GM23338 (cell line): Measurements from ENCODE around the gene MAP3K7CL. TPM values are rescaled to one million over a fixed set of nuclear protein-coding genes. Genes with fewer than 3 reads are reported as not detected.

Source experiments
- ATAC-seq: fragments of 200-7000 bp; cut with Tn5 transposase; 3 replicates; pipeline ENCODE4 v1.9.1; 2020
- DNase-seq: peaks from one replicate; pipeline ENCODE4 v3.0.0-alpha.2; 2015; ENCODE audit warnings: low spot score
- H2AFZ ChIP-seq: fragments of 200-600 bp; sonication (generic); 2 replicates; pipeline ENCODE4 v1.8.0; 2016; ENCODE audit warnings: antibody characterized with exemption, mild to moderate bottlenecking, moderate library complexity
- H3F3A ChIP-seq: fragments of 200-600 bp; sonication (generic); replicated peaks from 2 replicates; pipeline ENCODE4 v1.8.0; 2017; ENCODE audit warnings: antibody characterized with exemption, mixed run types, low read depth
- H3K27ac ChIP-seq: fragments of 200-600 bp; sonication (generic); 2 replicates; pipeline ENCODE4 v1.6.1; 2016; ENCODE audit warnings: low read depth
- H3K27me3 ChIP-seq: fragments of 200-600 bp; sonication (generic); 2 replicates; pipeline ENCODE4 v1.8.0; 2016; ENCODE audit warnings: mild to moderate bottlenecking, mixed run types, moderate library complexity; ENCODE audit not compliant: insufficient read depth
- H3K36me3 ChIP-seq: fragments of 200-600 bp; sonication (generic); 2 replicates; pipeline ENCODE4 v1.8.0; 2016; ENCODE audit warnings: mild to moderate bottlenecking; ENCODE audit not compliant: insufficient read depth
- H3K4me1 ChIP-seq: fragments of 200-600 bp; sonication (generic); 2 replicates; pipeline ENCODE4 v1.8.0; 2016; ENCODE audit warnings: mild to moderate bottlenecking, moderate library complexity; ENCODE audit not compliant: insufficient read depth
- H3K4me2 ChIP-seq: fragments of 200-600 bp; sonication (generic); 2 replicates; pipeline ENCODE4 v1.7.1; 2017; ENCODE audit warnings: mixed run types
- H3K4me3 ChIP-seq: fragments of 200-600 bp; sonication (generic); 2 replicates; pipeline ENCODE4 v1.6.1; 2016; ENCODE audit warnings: mixed run types
- H3K79me2 ChIP-seq: fragments of 200-600 bp; sonication (generic); replicated peaks from 2 replicates; pipeline ENCODE4 v1.8.0; 2017; ENCODE audit warnings: mild to moderate bottlenecking; ENCODE audit not compliant: insufficient read depth
- H3K9me2 ChIP-seq: fragments of 200-600 bp; sonication (generic); 2 replicates; pipeline ENCODE4 v1.8.0; 2017; ENCODE audit not compliant: insufficient read depth
- H4K20me1 ChIP-seq: fragments of 200-600 bp; sonication (generic); replicated peaks from 2 replicates; pipeline ENCODE4 v1.8.0; 2017; ENCODE audit warnings: mild to moderate bottlenecking; ENCODE audit not compliant: insufficient read depth
- H3K27ac Mint-ChIP-seq: 2 replicates; pipeline ENCODE4 v1.8.0; 2020; ENCODE audit warnings: inconsistent platforms, mild to moderate bottlenecking, moderate library complexity, mixed read lengths
- H3K27me3 Mint-ChIP-seq: 3 replicates; pipeline ENCODE4 v1.8.0; 2022; ENCODE audit warnings: low read depth, mild to moderate bottlenecking, moderate library complexity, mixed read lengths, inconsistent platforms; ENCODE audit not compliant: insufficient read depth, poor library complexity
- H3K36me3 Mint-ChIP-seq: 3 replicates; pipeline ENCODE4 v1.8.0; 2021; ENCODE audit warnings: low read depth, mild to moderate bottlenecking, inconsistent platforms, moderate library complexity, mixed read lengths
- H3K4me1 Mint-ChIP-seq: 3 replicates; pipeline ENCODE4 v1.8.0; 2020; ENCODE audit warnings: mild to moderate bottlenecking, inconsistent platforms, mixed read lengths
- H3K4me3 Mint-ChIP-seq: 3 replicates; pipeline ENCODE4 v1.8.0; 2021; ENCODE audit warnings: moderate library complexity, mild to moderate bottlenecking, inconsistent platforms, mixed read lengths
- H3K9me3 Mint-ChIP-seq: 3 replicates; pipeline ENCODE4 v1.8.0; 2020; ENCODE audit warnings: moderate library complexity, mild to moderate bottlenecking, inconsistent platforms, mixed read lengths
- CREB1 ChIP-seq: fragments of 250-450 bp; sonication (Bioruptor Pico); IDR thresholded peaks from 2 replicates; pipeline ENCODE4 v1.5.0; 2020; ENCODE audit warnings: low read depth, mild to moderate bottlenecking, moderate library complexity
- CTCF ChIP-seq, 2 experiments: fragments of 200-600 bp in 1 of 2; sonication (generic) in 1 of 2; conservative IDR thresholded peaks; 2 replicates each; pipeline versions ENCODE4 v1.5.1 to v1.6.1; 2016 to 2017; ENCODE audit warnings: antibody characterized with exemption in 2 of 2, low read depth in 2 of 2, mild to moderate bottlenecking in 2 of 2, moderate library complexity in 1 of 2
- EZH2 ChIP-seq: fragments of 200-600 bp; sonication (generic); IDR thresholded peaks from one replicate; pipeline ENCODE4 v1.8.0; 2017; ENCODE audit warnings: antibody characterized with exemption, mild to moderate bottlenecking, low read depth; ENCODE audit not compliant: unreplicated experiment
- EZH2phosphoT487 ChIP-seq: fragments of 200-600 bp; sonication (generic); IDR thresholded peaks from one replicate; pipeline ENCODE4 v1.8.1; 2018; ENCODE audit warnings: antibody characterized with exemption; ENCODE audit not compliant: unreplicated experiment
- NANOG ChIP-seq: IDR thresholded peaks from 2 replicates; pipeline ENCODE4 v1.6.1; 2016; ENCODE audit warnings: antibody characterized with exemption, borderline replicate concordance
- POLR2AphosphoS5 ChIP-seq: IDR thresholded peaks from 2 replicates; pipeline ENCODE4 v1.6.1; 2016; ENCODE audit warnings: antibody characterized with exemption, low read depth
- REST ChIP-seq: IDR thresholded peaks from one replicate; pipeline ENCODE4 v1.6.1; 2018; ENCODE audit warnings: antibody characterized with exemption; ENCODE audit not compliant: unreplicated experiment
- ZNF114 ChIP-seq: fragments of 250-450 bp; sonication (Bioruptor Pico); IDR thresholded peaks from 2 replicates; pipeline ENCODE4 v1.5.0; 2020; ENCODE audit warnings: mild to moderate bottlenecking, moderate library complexity
- ZNF331 ChIP-seq: fragments of 250-450 bp; sonication (Bioruptor Pico); IDR thresholded peaks from 2 replicates; pipeline ENCODE4 v1.5.0; 2020; ENCODE audit warnings: low read depth, mild to moderate bottlenecking, moderate library complexity
- ZNF462 ChIP-seq: fragments of 250-450 bp; sonication (Bioruptor Pico); IDR thresholded peaks from 2 replicates; pipeline ENCODE4 v1.5.0; 2020; ENCODE audit warnings: mild to moderate bottlenecking, moderate library complexity
- polyA plus RNA-seq: library from polyadenylated mRNA; unstranded; fragments of >200 nt; fragmentation: Nextera tagmentation; extraction: Ambion mirVana; gene quantifications from 2 replicates; pipeline ENCODE4 v1.2.1, GENCODE V29; 2016
- total RNA-seq: library from RNA; depleted of rRNA; stranded (reverse); fragments of >200 nt; shearing (Covaris generic); gene quantifications from 2 replicates; pipeline ENCODE4 v1.2.3, GENCODE V29; 2014

Gene MAP3K7CL
- total and polyA plus RNA-seq, 2 experiments from 2014 or later: 2.4 to 3.6 TPM

GRCh38 chr21:29187944-29188343 lies 57.5 kb downstream of the MAP3K7CL start:
- Histone ChIP-seq H3K27me3 (peaks cover 39% of the 10 kb centered on the region), H3K4me2 (no peak overlapping the region), H3K4me1 (peaks cover 3% of the 10 kb centered on the region), H4K20me1 (no peaks in the 10 kb centered on the region), H3K9me2 (no peaks in the 10 kb centered on the region), H3K27ac (no peak overlapping the region), H3K4me3 (no peak overlapping the region), H2AFZ (no peak overlapping the region), H3K79me2 (no peaks in the 10 kb centered on the region), H3F3A (no peaks in the 10 kb centered on the region), H3K36me3 (no peaks in the 10 kb centered on the region)
- no peak overlapping the region for H3K27ac Mint-ChIP-seq
- no peak overlapping the region for H3K4me3 Mint-ChIP-seq
- peaks cover 4% of the 10 kb centered on the region; the same call in 2 of the 3 replicates for H3K4me1 Mint-ChIP-seq
- DNase-seq: no peak
- H3K9me3 Mint-ChIP-seq: no peaks in the 10 kb centered on the region
- peaks cover 10% of the 10 kb centered on the region for H3K27me3 Mint-ChIP-seq
- no peak for ATAC-seq
- no peaks in the 10 kb centered on the region for H3K36me3 Mint-ChIP-seq
- TF ChIP-seq EZH2phosphoT487 (no peak), ZNF331 (CRISPR knock-in tag) (no peak), CREB1 (CRISPR knock-in tag) (no peak), CTCF (conservative IDR thresholded peaks at IDR 0.05; ENCODE audit: low read depth in 2 of 2) (no peak), NANOG (no peak)

- H3K27ac Mint-ChIP-seq: no peak overlapping the region
- Histone ChIP-seq H3K27ac (no peak overlapping the region), H3K9me2 (no peaks in the 10 kb centered on the region), H2AFZ (no peak overlapping the region), H3F3A (no peaks in the 10 kb centered on the region), H4K20me1 (no peaks in the 10 kb centered on the region), H3K4me3 (no peak overlapping the region), H3K4me2 (no peak overlapping the region), H3K79me2 (no peaks in the 10 kb centered on the region), H3K27me3 (peaks cover 25% of the 10 kb centered on the region), H3K36me3 (no peaks in the 10 kb centered on the region), H3K4me1 (peaks cover 17% of the 10 kb centered on the region)
- H3K4me1 Mint-ChIP-seq: peaks cover 12% of the 10 kb centered on the region; the same call in 2 of the 3 replicates
- H3K27me3 Mint-ChIP-seq: peaks cover 10% of the 10 kb centered on the region
- no peak for ATAC-seq
- TF ChIP-seq ZNF114 (CRISPR knock-in tag) (no peak), EZH2 (no peak), ZNF462 (CRISPR knock-in tag) (no peak), ZNF331 (CRISPR knock-in tag) (no peak), POLR2AphosphoS5 (no peak), CREB1 (CRISPR knock-in tag) (no peak), REST (no peak)
- DNase-seq: no peak
- H3K9me3 Mint-ChIP-seq: no peaks in the 10 kb centered on the region
- no peaks in the 10 kb centered on the region for H3K36me3 Mint-ChIP-seq
- no peak overlapping the region for H3K4me3 Mint-ChIP-seq
Measured at GRCh38 chr21:29189353-29189752, 58.9 kb downstream of the MAP3K7CL start.
